HEK293T (cell line): ENCODE measurements around the gene ZNRF1.

ENCODE experiments used
- BHLHE40 ChIP-seq: fragments of 450-650 bp; IDR thresholded peaks from 2 replicates; pipeline ENCODE4 v1.6.1; 2016; ENCODE audit warnings: mild to moderate bottlenecking, moderate library complexity, borderline replicate concordance
- ELF4 ChIP-seq: fragments of 450-650 bp; IDR thresholded peaks from 2 replicates; pipeline ENCODE4 v1.6.1; 2017; ENCODE audit warnings: antibody characterized with exemption
- FOXA1 ChIP-seq: fragments of 450-650 bp; IDR thresholded peaks from 2 replicates; pipeline ENCODE4 v1.6.1; 2016; ENCODE audit warnings: mild to moderate bottlenecking
- FOXM1 ChIP-seq: fragments of 450-650 bp; IDR thresholded peaks from 2 replicates; pipeline ENCODE4 v1.6.1; 2017; ENCODE audit warnings: mild to moderate bottlenecking, borderline replicate concordance
- LEF1 ChIP-seq: fragments of 450-650 bp; IDR thresholded peaks from 2 replicates; pipeline ENCODE4 v1.6.1; 2017; ENCODE audit warnings: mild to moderate bottlenecking, borderline replicate concordance
- TARDBP ChIP-seq: fragments of 450-650 bp; IDR thresholded peaks from 2 replicates; pipeline ENCODE4 v1.6.1; 2016

DNA sequence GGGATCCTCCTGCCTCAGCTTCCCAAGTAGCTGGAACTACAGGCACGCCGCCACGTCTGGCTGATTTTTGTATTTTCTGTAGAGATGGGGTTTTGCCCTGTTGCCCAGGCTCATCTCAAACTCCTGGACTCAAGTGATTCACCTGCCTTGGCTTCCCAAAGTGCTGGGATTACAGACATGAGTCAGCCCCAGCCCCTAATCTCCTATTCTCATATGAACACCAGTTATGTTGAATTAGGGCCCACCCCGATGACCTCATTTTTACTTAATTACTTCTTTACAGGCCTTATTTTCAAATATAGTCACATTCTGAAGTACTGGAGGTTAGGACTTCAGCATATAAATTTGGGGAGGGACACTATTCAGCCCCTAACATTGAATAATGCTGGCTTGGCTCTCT is 49.2 kb downstream of the ZNRF1 start:
- no peak for TF ChIP-seq BHLHE40
- TF ChIP-seq LEF1: no peak
- TF ChIP-seq FOXM1: no peak
- no peak for TF ChIP-seq FOXA1
- no peak for TF ChIP-seq TARDBP
- no peak for TF ChIP-seq ELF4
